Retinal pigment epithelial cell (primary cell): Measurements from ENCODE around the gene DDX24.

ENCODE experiments used
- DNase-seq: peaks from one replicate; pipeline ENCODE4 v3.0.0-alpha.2; 2010; ENCODE audit warnings: low read depth
- H3K4me3 ChIP-seq: 2 replicates; pipeline ENCODE4 v1.5.1; 2011; ENCODE audit warnings: mild to moderate bottlenecking, low read length, control low read depth, moderate library complexity
- CTCF ChIP-seq: conservative IDR thresholded peaks from 2 replicates; pipeline ENCODE4 v1.5.1; 2011; ENCODE audit warnings: low read depth, low read length, control low read depth, inconsistent platforms

The DDX24 gene

DNA sequence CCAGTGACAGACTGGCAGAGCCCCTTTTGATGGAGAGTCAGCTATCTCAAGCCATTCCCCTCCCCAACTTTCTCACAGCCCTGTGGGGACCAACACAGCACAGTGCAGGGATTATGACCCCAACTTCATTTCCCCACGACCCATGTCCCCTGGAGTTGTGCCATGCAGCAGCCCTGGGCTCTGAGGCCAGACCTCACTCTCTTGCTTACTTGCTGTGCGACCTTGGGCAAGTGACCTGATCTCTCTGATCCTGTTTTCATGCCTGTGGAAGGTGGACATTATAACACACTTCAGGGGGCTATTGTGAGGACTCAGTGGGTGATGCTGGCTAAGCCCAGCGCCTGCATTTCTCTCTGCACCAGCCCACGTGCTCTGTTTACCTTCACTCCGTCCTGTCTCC is 40.8 kb downstream of the DDX24 start:
- no peak for TF ChIP-seq CTCF
- DNase-seq = no peak

DNA sequence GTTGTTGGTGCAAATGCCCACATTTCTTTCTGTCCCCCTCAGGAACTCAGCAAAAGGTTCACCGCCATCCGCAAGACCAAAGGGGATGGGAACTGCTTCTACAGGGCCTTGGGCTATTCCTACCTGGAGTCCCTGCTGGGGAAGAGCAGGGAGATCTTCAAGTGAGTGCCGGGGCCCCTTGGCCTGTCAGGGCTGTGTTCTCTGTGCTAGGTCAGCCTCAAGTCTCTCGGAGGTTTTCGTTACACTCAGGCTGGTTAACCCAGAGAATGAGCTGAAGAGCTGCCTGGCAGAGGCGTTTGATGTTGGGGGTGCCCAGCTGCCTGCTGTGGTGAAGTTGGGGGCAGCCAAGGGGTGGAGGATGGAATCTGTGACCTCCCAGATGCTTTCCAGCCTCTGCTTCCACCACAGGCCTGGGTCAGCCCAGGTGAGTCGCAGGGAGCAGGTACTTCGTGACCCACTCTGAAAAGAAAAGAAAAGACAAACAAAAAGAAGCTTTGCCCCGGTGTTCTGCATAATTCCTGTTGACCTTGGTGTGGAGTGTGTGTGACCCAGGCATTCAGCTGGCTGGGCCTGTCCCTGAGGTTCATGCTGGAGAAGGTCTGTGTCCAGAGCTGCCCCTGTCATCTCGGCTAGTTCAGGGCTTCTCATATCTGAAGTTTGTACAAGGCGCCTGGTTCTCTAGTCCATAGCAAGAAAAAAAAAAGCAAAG is 41.9 kb downstream of the DDX24 start:
- no peak overlapping the region for H3K4me3 ChIP-seq
- TF ChIP-seq CTCF = no peak
- DNase-seq = no peak

More for the DNA sequence above, 40.8 kb downstream of the DDX24 start:
- H3K4me3 ChIP-seq = no peak overlapping the region

DNA sequence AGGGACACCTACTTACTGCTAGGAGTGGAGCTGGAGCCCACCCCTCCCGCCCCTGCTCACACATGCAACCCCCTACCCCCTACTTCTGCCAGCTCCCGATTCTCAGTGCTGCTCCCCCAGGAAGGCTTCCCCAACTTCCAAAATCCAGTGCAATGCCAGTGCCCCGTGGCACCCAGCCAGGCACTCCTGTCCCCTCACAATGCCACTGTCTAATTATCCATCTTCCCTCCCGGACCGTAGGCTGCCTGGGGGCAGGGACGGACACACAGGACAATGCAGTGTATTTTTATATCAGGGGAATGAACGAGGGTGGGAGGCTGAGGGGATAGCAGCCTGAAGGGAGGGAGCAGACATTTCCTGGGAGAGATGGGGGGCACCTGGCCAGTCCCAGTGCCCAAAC is 42.5 kb downstream of the DDX24 start:
- no peak for DNase-seq
- no peak for TF ChIP-seq CTCF

GRCh38 chr14:94037954-94038353 is 43.0 kb downstream of the DDX24 start:
- H3K4me3 ChIP-seq = no peak overlapping the region
- TF ChIP-seq CTCF = no peak
- DNase-seq = no peak

More for the DNA sequence above, 42.5 kb downstream of the DDX24 start:
- H3K4me3 ChIP-seq = no peak overlapping the region

DNA sequence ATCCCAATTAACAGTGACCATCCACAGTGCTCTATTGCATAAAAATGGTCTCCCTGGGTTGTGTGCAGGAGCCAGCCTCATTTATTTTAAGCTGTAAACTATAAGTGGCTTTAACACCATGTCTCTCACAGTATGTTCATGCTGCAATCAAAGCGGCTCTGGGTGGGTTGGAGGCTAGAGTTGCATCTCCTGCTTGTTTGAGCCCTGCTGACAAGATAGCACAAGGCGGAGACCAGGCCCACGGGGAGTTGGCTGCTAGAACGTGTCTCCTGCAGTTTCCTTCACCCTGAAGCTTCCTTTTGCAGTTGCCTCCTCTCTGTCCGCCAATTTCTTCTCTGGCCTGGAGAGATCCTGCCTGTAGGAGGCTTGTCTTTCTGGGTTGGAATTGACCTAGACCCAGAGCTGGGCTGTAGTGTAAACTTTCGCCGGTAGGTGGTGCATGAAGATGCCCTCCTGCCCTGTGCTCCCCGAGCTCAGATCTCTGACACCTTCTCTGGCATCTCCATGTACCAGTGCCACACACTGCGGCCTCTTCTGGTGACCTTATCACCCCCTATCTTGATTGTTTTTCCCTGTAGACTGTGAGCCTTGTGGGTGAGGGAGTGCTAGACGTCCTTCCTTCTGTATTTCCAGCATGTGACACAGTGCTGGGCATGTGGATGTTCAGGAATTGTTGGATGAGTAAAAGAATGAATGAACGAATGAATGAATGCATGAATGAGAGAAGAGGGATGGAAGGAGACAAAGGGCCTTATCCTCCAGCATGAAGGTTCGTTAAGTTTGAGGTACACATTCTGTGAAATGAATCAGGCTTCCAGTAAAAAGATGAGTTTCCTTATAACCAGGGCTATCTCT is 44.5 kb downstream of the DDX24 start:
- TF ChIP-seq CTCF = peak; percentile 86
- DNase-seq = no peak
- no peak overlapping the region for H3K4me3 ChIP-seq

DNA sequence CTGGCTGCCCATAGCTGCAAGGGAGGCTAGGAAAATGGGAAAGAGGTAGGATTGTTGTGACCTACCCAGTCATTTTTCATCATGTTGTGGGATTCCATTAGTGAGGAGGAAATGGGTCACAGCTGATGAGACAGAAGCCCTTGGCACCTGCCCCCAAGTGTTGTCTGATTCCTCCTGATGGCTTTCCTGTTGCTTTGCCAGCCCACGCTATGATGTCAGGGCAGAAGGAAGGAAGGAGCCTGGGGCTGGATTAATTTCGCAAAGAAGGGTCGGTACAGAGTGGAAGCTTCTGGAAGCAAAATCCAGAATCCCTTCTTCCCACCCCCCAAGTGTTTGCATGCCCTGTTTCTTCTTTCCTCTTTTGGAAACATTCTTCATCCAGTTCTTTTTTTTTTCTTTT is 46.1 kb downstream of the DDX24 start:
- no peak for DNase-seq
- H3K4me3 ChIP-seq = no peak overlapping the region

More for the DNA sequence above, 46.1 kb downstream of the DDX24 start:
- no peak for TF ChIP-seq CTCF
